ENCODE results near the gene RPLP1.

GRCh38 chr15:69457304-69458280, 5.0 kb downstream of the RPLP1 start:
- TF ChIP-seq CTCF (conservative IDR thresholded peaks at IDR 0.05) (no peak), EZH2 (IDR thresholded peaks at IDR 0.05; ENCODE audit: low read depth) (no peak)
